ENCODE data around the gene FNDC1.

Gene FNDC1

DNA sequence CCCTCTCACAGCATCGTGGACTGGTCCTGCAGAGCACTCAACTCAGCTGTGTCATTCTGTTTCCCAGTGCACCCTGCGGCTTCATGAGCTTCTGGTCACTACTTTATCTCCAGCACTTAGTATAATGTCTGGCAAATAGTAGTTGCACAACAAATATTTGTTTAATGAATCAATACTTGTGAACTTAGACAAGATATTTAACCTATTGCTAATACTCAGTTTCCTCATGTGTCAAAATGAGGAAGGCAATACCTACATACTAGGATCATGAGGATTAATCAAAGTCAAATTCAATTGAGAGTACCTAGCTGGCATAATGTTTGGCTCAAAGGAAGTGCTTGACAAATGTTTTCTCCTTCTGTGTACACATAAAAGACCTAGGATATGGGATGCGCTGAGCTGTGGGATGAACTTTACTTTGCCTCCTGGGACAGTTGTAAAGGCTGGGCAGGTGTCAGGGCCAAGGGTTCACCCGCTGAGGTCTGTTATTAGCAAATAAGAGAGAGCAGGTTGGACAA, 86.3 kb downstream of the FNDC1 start:
- Histone ChIP-seq H3K27me3 (ENCODE audit: control insufficient read depth, low read length) (no peaks in the 10 kb centered on the region), H3K79me2 (ENCODE audit: control insufficient read depth, low read length) (no peaks in the 10 kb centered on the region), H3F3A (ENCODE audit: control insufficient read depth, insufficient read depth) (no peaks in the 10 kb centered on the region), H4K20me1 (ENCODE audit: control insufficient read depth, insufficient read depth, low read depth, low read length) (no peaks in the 10 kb centered on the region), H3K36me3 (ENCODE audit: control insufficient read depth, low read length) (no peaks in the 10 kb centered on the region), H3K4me2 (ENCODE audit: low read length) (no peak overlapping the region), H3K27ac (ENCODE audit: low read depth, low read length) (no peak overlapping the region), H3K4me3 (ENCODE audit: low read length) (no peak overlapping the region), H3K9me2 (replicated peaks; ENCODE audit: control insufficient read depth, low read length) (no peaks in the 10 kb centered on the region), H3K9me3 (ENCODE audit: control insufficient read depth, insufficient read depth, low read length) (no peaks in the 10 kb centered on the region), H3K4me1 (ENCODE audit: control insufficient read depth, low read length) (0 out of 2 replicates have a peak, but pooled peaks cover 6% of the 10 kb centered on the region)
- TF ChIP-seq EZH2phosphoT487 (IDR thresholded peaks at IDR 0.05; ENCODE audit: borderline replicate concordance, low read length) = no peak
- TF ChIP-seq, protein P1, sequence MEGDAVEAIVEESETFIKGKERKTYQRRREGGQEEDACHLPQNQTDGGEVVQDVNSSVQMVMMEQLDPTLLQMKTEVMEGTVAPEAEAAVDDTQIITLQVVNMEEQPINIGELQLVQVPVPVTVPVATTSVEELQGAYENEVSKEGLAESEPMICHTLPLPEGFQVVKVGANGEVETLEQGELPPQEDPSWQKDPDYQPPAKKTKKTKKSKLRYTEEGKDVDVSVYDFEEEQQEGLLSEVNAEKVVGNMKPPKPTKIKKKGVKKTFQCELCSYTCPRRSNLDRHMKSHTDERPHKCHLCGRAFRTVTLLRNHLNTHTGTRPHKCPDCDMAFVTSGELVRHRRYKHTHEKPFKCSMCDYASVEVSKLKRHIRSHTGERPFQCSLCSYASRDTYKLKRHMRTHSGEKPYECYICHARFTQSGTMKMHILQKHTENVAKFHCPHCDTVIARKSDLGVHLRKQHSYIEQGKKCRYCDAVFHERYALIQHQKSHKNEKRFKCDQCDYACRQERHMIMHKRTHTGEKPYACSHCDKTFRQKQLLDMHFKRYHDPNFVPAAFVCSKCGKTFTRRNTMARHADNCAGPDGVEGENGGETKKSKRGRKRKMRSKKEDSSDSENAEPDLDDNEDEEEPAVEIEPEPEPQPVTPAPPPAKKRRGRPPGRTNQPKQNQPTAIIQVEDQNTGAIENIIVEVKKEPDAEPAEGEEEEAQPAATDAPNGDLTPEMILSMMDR (IDR thresholded peaks at IDR 0.05; ENCODE audit: low read depth, low read length, poor library complexity, severe bottlenecking) = no peak

DNA sequence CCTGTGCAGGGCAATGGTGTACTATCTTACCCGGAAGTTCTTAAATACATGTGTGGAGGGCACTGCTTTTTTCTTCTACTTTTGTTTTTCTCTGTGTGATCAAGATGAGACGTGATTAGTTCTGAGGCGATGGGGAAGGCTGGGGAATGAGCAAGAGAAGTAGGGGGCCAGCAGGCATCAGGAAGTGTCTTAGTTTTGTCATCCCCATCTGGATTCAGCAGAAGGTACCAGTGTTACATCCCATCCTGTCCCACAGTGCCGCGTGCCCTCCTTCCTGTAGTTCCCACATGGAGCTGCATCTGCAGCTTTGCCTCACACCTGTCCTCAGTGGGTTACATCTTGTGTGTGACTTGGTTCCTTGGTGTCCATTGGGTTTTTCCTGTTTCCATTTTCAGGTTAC, 86.9 kb downstream of the FNDC1 start:
- H4K20me1 ChIP-seq (ENCODE audit: control insufficient read depth, insufficient read depth, low read depth, low read length) = no peaks in the 10 kb centered on the region
- no peaks in the 10 kb centered on the region for H3K79me2 ChIP-seq (ENCODE audit: control insufficient read depth, low read length)
- no peaks in the 10 kb centered on the region for H3K36me3 ChIP-seq (ENCODE audit: control insufficient read depth, low read length)
- no peaks in the 10 kb centered on the region for H3K9me3 ChIP-seq (ENCODE audit: control insufficient read depth, insufficient read depth, low read length)
- H3K9me2 ChIP-seq (replicated peaks; ENCODE audit: control insufficient read depth, low read length) = no peaks in the 10 kb centered on the region
- H3F3A ChIP-seq (ENCODE audit: control insufficient read depth, insufficient read depth) = no peaks in the 10 kb centered on the region
- no peak overlapping the region for H3K4me2 ChIP-seq (ENCODE audit: low read length)
- H3K27ac ChIP-seq (ENCODE audit: low read depth, low read length) = no peak overlapping the region
- H3K4me1 ChIP-seq (ENCODE audit: control insufficient read depth, low read length) = 0 out of 2 replicates have a peak, but pooled peaks cover 8% of the 10 kb centered on the region
- TF ChIP-seq EZH2phosphoT487 (IDR thresholded peaks at IDR 0.05; ENCODE audit: borderline replicate concordance, low read length) = no peak
- TF ChIP-seq, protein P1 (IDR thresholded peaks at IDR 0.05; ENCODE audit: low read depth, low read length, poor library complexity, severe bottlenecking) = no peak
- H3K27me3 ChIP-seq (ENCODE audit: control insufficient read depth, low read length) = no peaks in the 10 kb centered on the region
- H3K4me3 ChIP-seq (ENCODE audit: low read length) = no peak overlapping the region

DNA sequence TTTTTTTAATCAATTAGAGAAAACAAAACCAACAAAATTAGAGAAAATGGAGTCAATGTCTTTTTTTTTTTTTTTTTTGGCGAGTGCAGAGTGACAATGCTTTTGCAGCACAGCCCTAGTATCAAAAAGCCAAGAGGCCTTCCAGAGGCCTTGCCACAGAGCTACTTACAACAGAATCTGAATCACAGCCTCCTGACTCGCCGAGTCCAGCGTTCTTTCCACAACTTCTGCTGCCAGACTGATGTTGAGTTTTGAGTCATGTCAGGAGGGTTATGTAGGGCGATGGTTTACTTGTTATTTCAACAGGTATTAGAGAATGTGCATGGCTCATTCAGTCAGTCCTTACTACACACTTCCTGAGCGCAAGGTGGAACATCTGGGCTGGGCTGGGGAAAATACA, 88.6 kb downstream of the FNDC1 start:
- H3K79me2 ChIP-seq (ENCODE audit: control insufficient read depth, low read length) = no peaks in the 10 kb centered on the region
- H3K4me2 ChIP-seq (ENCODE audit: low read length) = no peak overlapping the region
- no peaks in the 10 kb centered on the region for H3K36me3 ChIP-seq (ENCODE audit: control insufficient read depth, low read length)
- no peaks in the 10 kb centered on the region for H3K9me3 ChIP-seq (ENCODE audit: control insufficient read depth, insufficient read depth, low read length)
- H3K4me1 ChIP-seq (ENCODE audit: control insufficient read depth, low read length) = 0 out of 2 replicates have a peak, but pooled peaks cover 8% of the 10 kb centered on the region
- H3K9me2 ChIP-seq (replicated peaks; ENCODE audit: control insufficient read depth, low read length) = no peaks in the 10 kb centered on the region
- H3K27ac ChIP-seq (ENCODE audit: low read depth, low read length) = no peak overlapping the region
- no peaks in the 10 kb centered on the region for H4K20me1 ChIP-seq (ENCODE audit: control insufficient read depth, insufficient read depth, low read depth, low read length)
- H3F3A ChIP-seq (ENCODE audit: control insufficient read depth, insufficient read depth) = no peaks in the 10 kb centered on the region
- H3K4me3 ChIP-seq (ENCODE audit: low read length) = no peak overlapping the region
- H3K27me3 ChIP-seq (ENCODE audit: control insufficient read depth, low read length) = no peaks in the 10 kb centered on the region
- no peak for TF ChIP-seq EZH2phosphoT487 (IDR thresholded peaks at IDR 0.05; ENCODE audit: borderline replicate concordance, low read length)
- TF ChIP-seq, protein P1 (IDR thresholded peaks at IDR 0.05; ENCODE audit: low read depth, low read length, poor library complexity, severe bottlenecking) = no peak
